Adrenal gland (tissue), 12 donors: ENCODE results near the gene CALML5. TPM values are rescaled to one million over a fixed set of nuclear protein-coding genes. Genes with fewer than 3 reads are reported as not detected.

ENCODE experiments used
- DNase-seq, 7 donors: peaks; one replicate each; pipeline ENCODE4 v3.0.0-alpha.2; 2019 to 2020
- H3K27ac ChIP-seq, 5 donors: fragments of 200-600 bp; sonication (generic) in 4 of 5; 1 replicate in 3 of 5; 2 replicates in 2 of 5; pipeline versions ENCODE4 v1.5.1 to v1.8.0; 2016 to 2020; ENCODE audit warnings: mild to moderate bottlenecking in 1 of 5
- H3K27me3 ChIP-seq: fragments of 200-600 bp; 2 replicates; pipeline ENCODE4 v1.8.0; 2021
- H3K36me3 ChIP-seq, 2 donors: fragments of 200-600 bp; replicated peaks in 1 of 2; 1 replicate in 1 of 2; 2 replicates in 1 of 2; pipeline versions ENCODE4 v1.5.1 to v1.8.0; 2018 to 2022
- H3K4me1 ChIP-seq, 2 donors: fragments of 200-600 bp; replicated peaks in 1 of 2; 1 replicate in 1 of 2; 2 replicates in 1 of 2; pipeline versions ENCODE4 v1.5.1 to v1.8.0; 2018 to 2021
- H3K4me3 ChIP-seq, 4 donors: fragments of 200-600 bp; sonication (generic) in 3 of 4; one replicate each; pipeline ENCODE4 v1.5.1; 2016 to 2018
- H3K9me3 ChIP-seq, 3 donors: fragments of 200-600 bp; sonication (generic) in 1 of 3; replicated peaks in 1 of 3; 1 replicate in 2 of 3; 2 replicates in 1 of 3; pipeline versions ENCODE4 v1.5.1 to v1.8.0; 2016 to 2021
- POLR2A ChIP-seq, 2 donors: fragments of 450-650 bp; IDR thresholded peaks; one replicate each; pipeline ENCODE4 v1.6.1; 2017; ENCODE audit warnings: antibody characterized with exemption in 2 of 2, mild to moderate bottlenecking in 2 of 2, moderate library complexity in 1 of 2
- WGBS, 4 donors: extraction: QIAGEN DNeasy Blood & Tissue Kit in 2 of 4; methylation state at CpG; one replicate each; pipeline versions ENCODE4 v1.1.5 to v1.1.7; 2013 to 2017; 5-methylcytosine and 5-hydroxymethylcytosine counted together
- intact Hi-C, 2 donors: fragments of 100-400 bp; cut with DNase I; formaldehyde crosslinking; loops; one replicate each; pipeline versions ENCODE4 v1.14.1 to v1.15.0; 2022 to 2023
- polyA plus RNA-seq, 3 donors: library from polyadenylated mRNA; stranded (reverse); fragments of 200-250 nt in 2 of 3; fragments of 350-450 nt in 1 of 3; fragmentation: Illumina TruSeq in 1 of 3; extraction: RNeasy Lipid Tissue Mini Kit (QIAGEN cat#74804) in 1 of 3; gene quantifications; one replicate each; pipeline ENCODE4 v1.2.3, GENCODE V29; 2013 to 2014
- total RNA-seq, 9 donors: library from RNA; depleted of rRNA in 4 of 9; stranded (reverse); fragments of >200 nt in 4 of 9; fragments of 120-200 nt in 1 of 9; fragmentation: NEBNext Ultra II Directional in 1 of 9; extraction: Animal tissue kit (Norgen Biotek cat#: 25700) in 1 of 9; gene quantifications; one replicate each; pipeline versions ENCODE4 v1.1.0 to v1.2.4, GENCODE V29; 2013 to 2023
- TF ChIP-seq, protein P1 (sequence below), 6 experiments: fragments of 450-650 bp in 4 of 6; fragments of 200-600 bp in 2 of 6; sonication (generic) in 1 of 6; IDR thresholded peaks; 1 replicate in 5 of 6; 2 replicates in 1 of 6; pipeline versions ENCODE4 v1.5.1 to v1.8.0; 2016 to 2021; ENCODE audit warnings: antibody characterized with exemption in 6 of 6, mild to moderate bottlenecking in 2 of 6, moderate library complexity in 1 of 6
- donor health status: healthy with polysubstance abuse.
- donor health status: Bipolar disorder and iron deficiency.
- donor health status: DM: yes; HTN: yes; CAD: no.
- donor health status: DM: no; HTN: no; CAD: no.
- donor health status: DM: no; HTN: no; CAD: no.
- donor health status: DM: yes; HTN: yes; CAD: no.

The CALML5 gene
- total and polyA plus RNA-seq, 12 donors = not detected

DNA sequence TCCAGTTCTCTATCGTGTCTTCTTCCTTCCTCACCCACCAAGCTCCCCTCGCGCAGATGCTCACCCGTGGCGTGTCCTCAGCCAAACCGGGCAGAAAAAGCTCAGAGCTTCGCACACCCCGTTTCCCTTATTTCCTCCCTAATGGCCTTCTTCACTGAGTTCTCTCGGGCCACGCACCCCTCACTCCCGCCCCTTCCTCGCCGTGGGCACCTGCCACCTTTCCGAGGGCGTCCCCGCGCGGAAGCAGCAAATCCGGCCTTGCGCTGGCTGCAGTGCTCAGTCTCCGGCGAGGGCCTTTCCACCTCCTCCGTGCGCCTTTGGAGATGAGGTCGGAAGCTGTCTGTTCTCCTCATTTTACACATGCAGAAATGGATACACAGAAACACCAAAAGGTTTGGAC, 13.0 kb upstream of the CALML5 start:
- DNase-seq = no peak
- Histone ChIP-seq H3K4me1 (no peaks in the 10 kb centered on the region), H3K36me3 (no peaks in the 10 kb centered on the region), H3K4me3 (no peak overlapping the region), H3K27me3 (no peaks in the 10 kb centered on the region), H3K27ac (no peak overlapping the region), H3K9me3 (no peaks in the 10 kb centered on the region)
- intact Hi-C loops = no loop called here
- TF ChIP-seq, protein P1, sequence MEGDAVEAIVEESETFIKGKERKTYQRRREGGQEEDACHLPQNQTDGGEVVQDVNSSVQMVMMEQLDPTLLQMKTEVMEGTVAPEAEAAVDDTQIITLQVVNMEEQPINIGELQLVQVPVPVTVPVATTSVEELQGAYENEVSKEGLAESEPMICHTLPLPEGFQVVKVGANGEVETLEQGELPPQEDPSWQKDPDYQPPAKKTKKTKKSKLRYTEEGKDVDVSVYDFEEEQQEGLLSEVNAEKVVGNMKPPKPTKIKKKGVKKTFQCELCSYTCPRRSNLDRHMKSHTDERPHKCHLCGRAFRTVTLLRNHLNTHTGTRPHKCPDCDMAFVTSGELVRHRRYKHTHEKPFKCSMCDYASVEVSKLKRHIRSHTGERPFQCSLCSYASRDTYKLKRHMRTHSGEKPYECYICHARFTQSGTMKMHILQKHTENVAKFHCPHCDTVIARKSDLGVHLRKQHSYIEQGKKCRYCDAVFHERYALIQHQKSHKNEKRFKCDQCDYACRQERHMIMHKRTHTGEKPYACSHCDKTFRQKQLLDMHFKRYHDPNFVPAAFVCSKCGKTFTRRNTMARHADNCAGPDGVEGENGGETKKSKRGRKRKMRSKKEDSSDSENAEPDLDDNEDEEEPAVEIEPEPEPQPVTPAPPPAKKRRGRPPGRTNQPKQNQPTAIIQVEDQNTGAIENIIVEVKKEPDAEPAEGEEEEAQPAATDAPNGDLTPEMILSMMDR (IDR thresholded peaks at IDR 0.05) = no peak
- no peak for TF ChIP-seq POLR2A (IDR thresholded peaks at IDR 0.05)
- 88 to 90% (median 89%) methylated on average over 25 of the region's 25 CpGs for WGBS, 4 donors

DNA sequence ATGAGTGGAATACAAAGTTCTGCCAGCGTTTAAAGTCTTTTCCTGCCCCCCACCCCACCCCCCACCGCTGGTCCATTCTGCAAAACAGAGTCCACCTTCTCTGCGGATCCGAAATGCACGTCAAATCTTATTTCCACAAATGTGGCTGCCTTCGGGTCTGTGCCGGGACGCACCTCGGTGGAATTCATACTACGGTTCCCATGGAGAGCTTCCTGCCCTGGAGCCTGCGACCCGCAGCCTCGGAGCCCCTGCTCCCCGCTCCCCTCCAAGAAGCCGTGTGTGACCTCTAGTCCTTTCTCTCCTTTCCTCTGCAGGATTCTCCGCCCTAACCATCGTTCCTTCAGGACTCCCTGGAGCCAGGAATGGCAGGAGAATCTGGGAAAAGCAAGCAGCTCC, 12.5 kb upstream of the CALML5 start:
- WGBS, 4 donors = 85 to 88% (median 86%) methylated on average over 17 of the region's 17 CpGs
- intact Hi-C loops = no loop called here
- TF ChIP-seq, protein P1 (IDR thresholded peaks at IDR 0.05) = no peak
- no peak for TF ChIP-seq POLR2A (IDR thresholded peaks at IDR 0.05)
- Histone ChIP-seq H3K4me3 (no peak overlapping the region), H3K27ac (no peak overlapping the region), H3K4me1 (no peaks in the 10 kb centered on the region), H3K9me3 (no peaks in the 10 kb centered on the region), H3K36me3 (no peaks in the 10 kb centered on the region), H3K27me3 (no peaks in the 10 kb centered on the region)
- no peak for DNase-seq

GRCh38 chr10:5511231-5511884, 12.0 kb upstream of the CALML5 start:
- intact Hi-C loops = no loop called here
- WGBS, 4 donors = 84 to 90% (median 88%) methylated on average over 24 to 32 of the region's 32 CpGs
- TF ChIP-seq, protein P1 (IDR thresholded peaks at IDR 0.05) = no peak
- no peak for TF ChIP-seq POLR2A (IDR thresholded peaks at IDR 0.05)

DNA sequence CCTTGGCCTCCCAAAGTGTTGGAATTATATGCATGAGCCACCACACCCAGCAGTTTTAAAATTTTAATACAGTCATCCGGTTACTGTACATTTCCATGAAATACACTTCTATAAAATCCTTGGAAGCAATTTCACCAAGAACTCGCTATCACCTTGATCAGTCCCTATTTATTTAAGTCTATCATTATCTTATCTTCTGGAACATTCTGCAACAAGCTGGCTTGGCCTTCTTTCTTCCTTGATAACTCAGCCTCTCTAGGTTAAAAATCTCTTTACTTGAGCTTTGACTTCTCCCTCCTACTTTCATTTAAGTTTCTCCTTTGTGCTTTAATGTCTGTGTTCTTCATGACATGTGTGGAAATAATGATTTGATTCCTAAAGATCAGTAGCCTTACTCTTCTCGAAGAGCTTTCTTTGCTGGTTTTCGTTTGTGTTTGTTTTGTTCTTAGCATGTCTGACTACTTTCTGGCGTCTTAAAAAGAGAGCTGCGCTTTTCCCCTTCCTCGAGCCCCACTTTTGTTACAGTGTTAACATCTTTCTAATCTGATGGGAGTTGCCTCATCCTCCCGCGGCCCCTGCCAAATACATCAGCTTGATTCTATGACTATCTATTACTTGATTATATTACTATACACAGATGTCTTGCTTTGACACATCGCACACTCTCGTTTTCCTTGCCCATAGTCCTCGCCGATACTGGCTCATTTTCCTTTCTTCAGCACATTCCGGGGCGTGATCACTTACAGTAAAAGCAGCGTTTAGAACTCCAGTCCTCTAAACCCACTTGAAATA, 11.1 kb upstream of the CALML5 start:
- TF ChIP-seq, protein P1 (IDR thresholded peaks at IDR 0.05) = no peak
- TF ChIP-seq POLR2A (IDR thresholded peaks at IDR 0.05) = no peak
- Histone ChIP-seq H3K27ac (no peak overlapping the region), H3K4me3 (no peak overlapping the region), H3K4me1 (no peaks in the 10 kb centered on the region), H3K27me3 (no peaks in the 10 kb centered on the region), H3K36me3 (no peaks in the 10 kb centered on the region), H3K9me3 (no peaks in the 10 kb centered on the region)
- no peak for DNase-seq
- WGBS, 4 donors = 82 to 85% (median 84%) methylated on average over 16 of the region's 16 CpGs
- intact Hi-C loops = no loop called here

More at GRCh38 chr10:5511231-5511884, 12.0 kb upstream of the CALML5 start:
- no peak overlapping the region for H3K27ac ChIP-seq
- H3K9me3 ChIP-seq = no peaks in the 10 kb centered on the region
- no peak overlapping the region for H3K4me3 ChIP-seq
- no peak for DNase-seq
- H3K4me1 ChIP-seq = no peaks in the 10 kb centered on the region
- H3K27me3 ChIP-seq = no peaks in the 10 kb centered on the region
- no peaks in the 10 kb centered on the region for H3K36me3 ChIP-seq
